NCI-H1436 treated with DMSO at 0.1 percent for 48 hours (cell line): ENCODE results near the gene PTCRA.
"Not testable (repeated sequence)": the region's sequence is repeated elsewhere in the genome, so short reads cannot be mapped to it uniquely, and the experiment has no call there.

Experiments
- DNase-seq: peaks from one replicate; lab custom pipeline; 2025; lab: John Stamatoyannopoulos, UW

PTCRA gene

DNA sequence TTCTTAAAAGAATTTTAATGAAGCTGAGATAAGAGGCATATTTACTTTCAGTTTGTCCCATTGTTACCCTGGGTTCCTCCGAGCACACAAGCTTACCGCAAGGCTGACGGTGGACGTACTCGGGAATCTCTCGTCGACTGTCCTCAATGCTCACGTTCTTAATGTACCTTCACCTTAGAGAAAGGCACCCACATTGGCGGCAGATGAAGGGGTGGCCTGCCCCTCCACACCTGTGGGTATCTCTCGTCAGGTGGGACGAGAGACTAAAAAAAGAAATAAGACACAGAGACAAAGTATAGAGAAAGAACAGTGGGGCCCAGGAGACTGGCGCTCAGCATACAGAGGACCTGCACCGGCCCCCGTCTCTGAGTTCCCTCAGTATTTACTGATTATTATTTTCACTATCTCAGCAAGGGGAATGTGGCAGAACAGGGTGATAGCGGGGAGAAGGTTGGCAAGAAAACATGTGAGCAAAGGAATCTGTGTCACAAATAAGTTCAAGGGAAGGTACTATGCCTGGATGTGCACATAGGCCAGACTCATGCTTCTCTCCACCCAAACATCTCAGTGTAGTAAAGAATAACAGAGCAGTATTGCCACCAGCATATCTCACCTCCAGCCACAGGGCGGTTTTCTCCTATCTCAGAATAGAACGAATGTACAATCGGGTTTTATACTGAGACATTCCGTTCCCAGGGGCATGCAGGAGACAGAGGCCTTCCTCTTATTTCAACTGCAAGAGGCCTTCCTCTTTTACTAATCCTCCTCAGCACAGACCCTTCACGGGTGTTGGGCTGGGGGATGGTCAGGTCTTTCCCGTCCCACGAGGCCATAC is 13.2 kb upstream of the PTCRA start:
- not testable (repeated sequence) for DNase-seq

DNA sequence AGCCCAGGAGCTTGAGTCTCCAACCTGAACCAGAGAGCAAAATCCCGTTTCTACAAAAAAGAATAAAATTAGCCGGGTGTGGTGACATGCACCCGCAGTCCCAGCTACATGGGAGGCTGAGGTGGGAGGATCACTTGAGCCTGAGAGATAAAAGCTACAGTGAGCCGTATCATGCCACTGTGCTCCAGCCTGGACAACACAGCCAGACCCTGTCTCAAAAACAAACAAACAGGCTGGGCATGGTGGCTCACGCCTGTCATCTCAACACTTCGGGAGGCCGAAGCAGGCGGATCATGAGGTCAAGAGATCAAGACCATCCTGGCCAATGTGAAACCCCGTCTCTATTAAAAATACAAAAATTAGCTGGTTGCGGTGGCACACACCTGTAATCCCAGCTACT is 11.4 kb upstream of the PTCRA start:
- DNase-seq: no peak

DNA sequence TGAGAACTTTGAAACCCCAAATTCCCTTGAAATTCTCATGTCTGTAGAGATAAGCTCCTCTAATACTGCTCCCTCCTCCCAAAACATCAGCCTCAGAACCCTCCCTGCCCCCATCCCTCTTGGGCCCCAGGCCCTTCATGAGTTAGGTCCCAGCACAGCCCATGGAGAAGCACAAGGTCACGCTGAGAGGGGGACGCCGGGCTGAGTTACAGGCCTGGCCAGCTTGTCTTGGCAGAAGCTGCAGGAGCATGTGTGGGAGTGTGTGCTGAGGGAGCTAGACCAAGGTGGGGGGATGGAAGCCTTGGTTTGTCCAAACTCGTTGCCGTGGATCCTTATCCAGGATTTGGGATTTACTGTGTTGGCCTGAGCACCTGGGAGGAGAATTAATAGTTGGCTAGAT is 8.5 kb upstream of the PTCRA start:
- no peak for DNase-seq

DNA sequence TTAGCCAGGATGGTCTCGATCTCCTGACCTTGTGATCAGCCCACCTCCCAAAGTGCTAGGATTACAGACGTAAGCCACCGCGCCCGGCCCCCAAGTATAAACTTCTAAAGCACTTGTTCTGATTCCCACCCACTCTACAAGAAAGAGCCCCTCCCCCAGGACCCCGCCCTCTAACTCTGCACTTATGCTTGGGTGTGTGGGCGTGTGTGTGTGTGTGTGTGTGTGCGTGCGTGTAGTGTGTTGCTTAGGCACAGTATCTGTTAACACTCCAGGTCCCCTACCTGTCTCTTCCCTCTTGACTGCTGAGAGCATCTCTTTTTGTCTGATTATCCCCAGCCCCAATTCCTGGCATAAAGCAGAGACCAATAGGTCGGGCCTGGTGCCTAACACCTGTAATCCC is 6.0 kb upstream of the PTCRA start:
- no peak for DNase-seq

DNA sequence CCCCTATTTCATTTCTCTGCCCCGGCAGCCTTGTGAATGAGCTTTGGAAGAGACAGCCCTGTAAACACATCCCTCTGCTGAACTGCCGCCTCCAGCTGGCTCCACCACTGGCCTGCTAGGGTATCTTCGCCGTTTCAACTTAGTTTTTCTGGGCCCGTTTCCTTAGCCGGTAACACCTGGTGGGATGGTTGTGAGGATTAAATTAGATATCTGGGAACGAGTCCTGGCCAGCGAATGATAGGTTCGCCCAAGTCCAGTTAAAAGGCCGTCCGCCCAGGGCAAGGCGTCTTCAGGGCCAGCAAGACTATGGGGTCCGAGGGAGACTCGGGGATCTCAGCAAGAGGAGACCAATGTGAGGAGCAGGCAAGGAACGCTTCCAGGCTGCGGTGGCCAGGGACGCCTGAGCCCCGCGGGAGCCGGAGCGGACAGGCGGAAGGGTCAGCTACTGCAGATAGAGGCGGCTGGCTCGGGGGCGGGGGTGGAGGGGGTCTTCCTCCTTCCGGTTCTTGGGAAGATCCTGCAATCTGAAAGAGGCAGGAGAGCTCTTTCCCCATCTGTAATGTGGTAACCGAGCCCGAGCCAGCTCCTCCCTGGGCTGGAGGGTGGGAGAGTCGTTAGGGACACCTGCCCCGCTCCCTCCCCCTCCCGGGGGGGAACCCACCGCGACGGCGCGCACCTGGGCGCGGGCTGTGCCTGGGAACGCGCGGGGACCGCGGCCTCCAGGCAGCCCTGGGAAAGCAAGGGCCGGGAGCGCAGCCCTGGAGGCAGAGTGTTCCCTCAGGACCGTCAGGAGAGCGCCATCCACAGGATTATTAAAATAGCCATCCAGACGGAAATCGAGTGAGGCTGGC is 4.5 kb upstream of the PTCRA start:
- no peak for DNase-seq

DNA sequence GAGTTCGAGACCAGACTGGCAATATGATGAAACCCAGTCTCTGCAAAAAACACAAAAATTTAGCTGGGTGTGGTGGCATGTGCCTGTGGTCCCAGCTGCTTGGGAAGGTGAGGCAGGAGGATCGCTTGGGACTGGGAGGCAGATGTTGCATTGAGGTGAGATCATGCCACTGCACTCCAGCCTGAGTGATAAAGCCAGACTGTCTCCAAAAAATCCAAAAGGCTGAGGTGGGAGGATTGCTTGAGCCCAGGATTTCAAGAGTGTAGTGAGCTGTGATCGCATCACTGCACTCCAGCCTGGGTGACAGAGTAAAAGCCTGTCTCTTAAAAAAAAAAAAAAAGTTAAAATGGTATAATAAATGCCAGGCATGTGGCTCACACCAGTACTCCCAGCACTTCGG is 1.3 kb upstream of the PTCRA start:
- no peak for DNase-seq

DNA sequence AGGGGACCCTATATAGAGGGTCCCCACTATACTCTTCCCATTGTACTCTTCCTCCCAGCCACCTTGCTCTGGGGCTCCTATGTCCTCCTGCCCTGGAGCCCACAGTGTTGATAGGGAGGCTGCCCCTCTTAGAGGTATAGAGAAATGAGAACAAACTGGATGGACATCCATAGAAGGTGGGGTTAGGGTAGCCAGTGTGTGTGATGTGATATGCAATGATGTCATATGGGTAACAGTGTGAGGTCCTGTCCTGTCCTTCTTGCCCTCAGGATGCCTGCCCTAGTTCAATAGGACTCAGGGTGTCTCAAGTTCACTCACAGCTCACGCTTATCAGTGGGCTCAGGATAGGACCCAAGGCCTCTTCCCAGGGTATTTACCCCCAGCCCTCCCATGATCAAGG is 435 bp downstream of the PTCRA start:
- no peak for DNase-seq

DNA sequence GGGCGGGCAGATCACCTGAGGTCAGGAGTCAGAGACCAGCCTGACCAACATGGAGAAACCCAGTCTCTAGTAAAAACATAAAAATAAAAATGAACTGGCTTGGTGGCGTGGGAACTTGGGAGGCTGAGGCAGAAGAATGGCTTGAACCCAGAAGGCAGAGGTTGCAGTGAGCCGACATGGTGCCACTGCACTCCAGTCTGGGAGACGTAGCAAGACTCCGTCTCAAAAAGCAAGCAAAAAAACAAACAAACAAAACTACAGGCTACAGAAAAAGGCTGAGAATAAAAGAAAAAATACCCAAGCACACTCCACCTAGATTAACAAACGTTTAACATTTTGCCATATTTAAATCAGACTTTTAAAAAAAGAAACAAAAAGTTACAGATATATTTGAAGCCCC is 5.9 kb downstream of the PTCRA start:
- no peak for DNase-seq

DNA sequence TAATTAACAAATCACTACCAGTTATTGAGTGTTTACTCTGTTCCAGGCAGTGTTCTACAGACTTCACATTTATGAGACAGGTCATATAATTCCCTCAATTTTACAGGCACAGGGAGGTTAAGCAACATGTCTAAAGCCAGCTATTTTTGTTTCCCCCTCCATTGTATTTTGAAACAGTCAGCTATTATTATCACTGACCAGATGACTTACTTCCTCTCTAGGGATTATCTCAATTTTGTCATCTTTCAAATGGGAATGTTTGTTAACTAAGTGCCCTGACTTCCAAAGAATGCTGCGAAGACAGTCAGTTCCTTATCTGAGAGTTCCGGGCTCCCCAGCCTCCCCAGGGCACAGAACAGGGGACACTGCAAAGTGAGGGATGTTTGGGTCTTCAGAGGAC is 7.8 kb downstream of the PTCRA start:
- DNase-seq: no peak

DNA sequence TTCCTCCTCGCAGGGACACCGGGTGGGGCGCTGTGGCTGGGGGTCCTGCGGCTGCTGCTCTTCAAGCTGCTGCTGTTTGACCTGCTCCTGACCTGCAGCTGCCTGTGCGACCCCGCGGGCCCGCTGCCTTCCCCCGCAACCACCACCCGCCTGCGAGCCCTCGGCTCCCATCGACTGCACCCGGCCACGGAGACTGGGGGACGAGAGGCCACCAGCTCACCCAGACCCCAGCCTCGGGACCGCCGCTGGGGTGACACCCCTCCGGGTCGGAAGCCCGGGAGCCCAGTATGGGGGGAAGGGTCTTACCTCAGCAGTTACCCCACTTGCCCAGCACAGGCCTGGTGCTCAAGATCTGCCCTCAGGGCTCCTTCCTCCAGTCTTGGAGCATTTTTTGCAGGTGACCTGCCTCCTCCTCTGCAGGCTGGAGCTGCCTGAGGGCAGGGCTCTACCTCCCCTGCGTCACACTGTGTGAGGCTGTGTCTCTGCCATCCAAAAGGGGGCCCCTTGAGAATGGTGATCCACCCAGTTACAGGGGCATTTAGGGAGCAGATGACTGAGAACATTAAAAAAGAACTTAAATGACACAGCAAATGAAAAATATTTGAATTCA is 9.5 kb downstream of the PTCRA start:
- no peak for DNase-seq

DNA sequence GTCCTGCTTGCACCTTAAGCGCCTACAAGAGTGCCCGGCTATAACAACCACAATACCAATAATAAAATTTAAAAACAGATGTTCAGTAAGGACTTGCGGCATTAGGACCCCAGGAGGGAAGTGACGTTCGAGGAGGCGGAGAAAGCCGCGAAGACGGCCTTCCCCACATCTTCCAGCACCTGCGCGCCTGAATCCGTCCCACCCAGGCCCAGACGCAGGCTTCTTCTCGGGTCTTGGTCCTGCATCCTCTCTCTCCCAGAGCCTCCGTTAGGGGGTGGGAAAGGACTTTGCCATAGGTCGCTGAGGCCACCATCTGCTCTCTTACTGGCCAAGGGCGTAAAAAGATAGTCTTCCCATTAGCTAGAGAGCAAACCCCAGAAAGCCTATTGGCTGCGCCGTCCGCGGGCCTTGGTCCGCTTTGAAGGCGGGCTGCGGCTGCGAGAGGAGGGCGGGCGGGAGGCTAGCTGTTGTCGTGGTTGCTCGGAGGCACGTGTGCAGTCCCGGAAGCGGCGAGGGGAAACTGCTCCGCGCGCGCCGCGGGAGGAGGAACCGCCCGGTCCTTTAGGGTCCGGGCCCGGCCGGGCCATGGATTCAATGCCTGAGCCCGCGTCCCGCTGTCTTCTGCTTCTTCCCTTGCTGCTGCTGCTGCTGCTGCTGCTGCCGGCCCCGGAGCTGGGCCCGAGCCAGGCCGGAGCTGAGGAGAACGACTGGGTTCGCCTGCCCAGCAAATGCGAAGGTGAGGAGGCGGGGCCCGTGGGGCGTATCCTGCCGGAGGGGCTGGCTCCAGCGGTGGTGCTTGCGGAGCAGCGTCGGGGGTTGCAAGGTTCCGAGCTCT is 13.3 kb downstream of the PTCRA start, which contains the start of gene CNPY3:
Gene CNPY3, plus strand, starts transcription at position 495 of the 835 bp plus-strand sequence. Its CDS starts 91 bp downstream, at position 586.
- peak; percentile 92 for DNase-seq

DNA sequence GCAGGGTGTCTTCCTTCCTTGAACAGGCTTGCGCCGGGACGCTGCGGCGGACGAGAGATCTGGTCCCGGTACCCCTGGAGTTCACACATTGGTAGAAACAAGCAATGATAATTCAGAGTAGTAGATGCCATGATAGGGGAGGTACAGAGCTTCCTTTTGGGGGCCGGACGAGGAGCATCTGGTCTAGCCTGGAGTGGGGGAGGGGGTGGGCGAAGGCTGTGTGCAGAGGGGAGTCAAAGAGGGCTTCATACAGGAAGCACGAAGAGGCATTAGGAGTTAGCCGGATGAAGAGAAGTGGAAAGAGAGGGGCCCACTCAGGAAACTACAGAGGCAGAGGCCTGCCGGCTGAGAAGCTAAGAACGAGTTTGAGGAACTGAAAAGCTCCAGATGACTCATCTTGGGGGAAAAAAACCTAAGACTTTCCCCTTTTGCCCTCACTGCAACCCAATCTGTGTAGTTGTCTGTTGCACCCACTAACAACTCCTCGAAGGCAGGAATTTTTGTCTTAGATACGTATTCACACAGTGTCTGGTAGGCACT is 14.0 kb downstream of the PTCRA start:
- no peak for DNase-seq

DNA sequence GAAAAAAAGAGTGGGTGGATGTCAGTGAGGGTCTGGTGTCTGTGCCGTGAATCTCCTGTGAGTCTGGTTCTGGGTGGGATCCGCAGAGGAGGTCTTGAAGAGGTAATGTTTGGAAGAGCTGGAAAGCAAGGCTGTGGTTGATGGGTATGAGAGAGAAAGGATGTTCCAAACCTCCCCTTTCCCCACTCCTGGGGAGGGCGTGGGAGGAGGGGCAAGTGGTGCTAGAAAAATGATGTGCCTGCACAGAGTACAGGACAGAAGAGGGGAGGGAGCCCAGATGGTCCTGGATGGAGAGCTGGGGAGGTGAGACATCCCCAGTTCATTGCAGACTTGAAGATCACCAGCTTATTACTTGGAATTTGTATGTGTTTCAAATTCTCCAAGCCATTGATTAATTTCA is 16.6 kb downstream of the PTCRA start:
- no peak for DNase-seq

DNA sequence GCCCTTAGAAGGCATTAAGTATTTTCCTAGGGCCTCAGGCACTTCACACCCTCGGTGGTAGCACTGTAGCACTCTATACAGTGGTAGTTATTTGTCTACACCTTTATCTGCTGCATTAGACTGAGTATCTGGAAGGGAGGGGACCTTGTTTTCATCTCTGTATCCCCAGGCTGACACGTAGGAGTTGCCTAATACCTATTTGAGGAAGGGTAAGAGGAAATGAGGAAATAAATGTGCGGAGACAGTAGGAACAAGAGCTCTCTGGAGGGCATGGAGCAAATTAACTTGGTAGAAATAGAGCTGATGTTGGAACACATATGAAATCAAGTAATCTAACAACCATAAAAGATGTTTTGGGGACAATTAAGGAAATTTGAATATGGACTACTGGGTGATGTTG is 17.4 kb downstream of the PTCRA start:
- DNase-seq: no peak

DNA sequence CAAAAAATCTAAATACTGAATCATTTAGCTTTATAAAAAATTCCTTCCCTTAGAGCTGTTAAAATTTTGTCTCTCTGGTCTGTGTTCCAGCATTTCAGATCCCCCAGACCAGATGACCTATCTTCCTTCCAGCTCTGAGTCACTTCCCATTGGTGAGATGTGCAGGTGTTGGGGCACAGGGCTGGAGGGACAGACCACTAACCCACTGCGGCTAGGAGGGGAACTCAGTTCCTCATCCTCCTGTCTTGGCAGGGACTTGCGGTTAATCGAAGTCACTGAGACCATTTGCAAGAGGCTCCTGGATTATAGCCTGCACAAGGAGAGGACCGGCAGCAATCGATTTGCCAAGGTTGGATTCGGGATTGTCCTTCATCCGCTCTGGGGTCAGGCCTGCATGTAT is 19.5 kb downstream of the PTCRA start:
- DNase-seq: no peak

DNA sequence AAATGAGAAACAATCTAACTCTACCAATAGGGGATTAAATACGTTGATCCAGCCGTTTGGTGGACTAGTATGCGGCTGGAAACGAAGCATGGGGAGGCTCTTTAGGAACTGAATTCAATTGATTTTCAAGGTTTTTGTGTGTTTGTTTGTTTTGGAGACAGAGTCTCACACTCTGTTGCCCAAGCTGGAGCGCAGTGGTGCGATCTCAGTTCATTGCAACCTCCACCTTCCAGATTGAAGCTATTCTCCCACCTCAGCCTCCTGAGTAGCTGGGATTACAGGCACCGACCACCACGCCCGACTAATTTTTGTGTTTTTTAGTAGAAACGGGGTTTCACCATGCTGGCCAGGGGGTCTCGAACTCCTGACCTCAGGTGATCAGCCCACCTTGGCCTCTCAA is 20.5 kb downstream of the PTCRA start:
- DNase-seq: no peak

DNA sequence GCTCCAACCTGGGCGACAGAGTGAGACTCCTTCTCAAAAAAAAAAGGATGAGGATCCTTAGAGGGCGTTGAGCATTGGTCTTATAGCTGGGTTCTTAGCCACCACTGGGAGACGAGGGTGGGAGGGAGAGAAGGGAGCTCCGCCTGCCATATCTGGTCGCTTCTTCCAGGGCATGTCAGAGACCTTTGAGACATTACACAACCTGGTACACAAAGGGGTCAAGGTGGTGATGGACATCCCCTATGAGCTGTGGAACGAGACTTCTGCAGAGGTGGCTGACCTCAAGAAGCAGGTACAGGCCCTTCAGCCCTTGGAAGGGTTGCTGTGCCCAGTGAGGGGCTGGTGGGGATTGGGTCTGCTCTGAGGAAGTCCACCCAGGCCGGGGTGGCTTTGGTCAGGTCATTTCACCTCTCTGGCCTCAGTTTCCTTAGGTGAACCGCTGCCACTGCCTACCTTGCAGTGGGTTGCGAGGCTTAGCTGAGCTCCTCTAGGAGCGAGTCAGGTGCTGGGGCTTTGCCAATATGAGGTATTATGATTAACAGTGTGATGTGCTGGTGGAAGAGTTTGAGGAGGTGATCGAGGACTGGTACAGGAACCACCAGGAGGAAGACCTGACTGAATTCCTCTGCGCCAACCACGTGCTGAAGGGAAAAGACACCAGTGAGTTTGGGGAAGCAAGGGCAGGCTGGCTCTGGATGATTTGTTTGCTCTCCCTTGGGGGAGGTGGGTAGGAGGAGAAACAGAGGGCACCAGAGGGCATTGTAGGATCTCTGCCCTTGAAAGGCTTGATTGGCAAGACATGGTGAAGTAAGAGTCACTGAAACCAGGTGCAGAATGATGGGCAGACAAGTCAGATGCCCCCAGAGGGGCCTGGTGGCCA is 21.9 kb downstream of the PTCRA start:
- DNase-seq: no peak

DNA sequence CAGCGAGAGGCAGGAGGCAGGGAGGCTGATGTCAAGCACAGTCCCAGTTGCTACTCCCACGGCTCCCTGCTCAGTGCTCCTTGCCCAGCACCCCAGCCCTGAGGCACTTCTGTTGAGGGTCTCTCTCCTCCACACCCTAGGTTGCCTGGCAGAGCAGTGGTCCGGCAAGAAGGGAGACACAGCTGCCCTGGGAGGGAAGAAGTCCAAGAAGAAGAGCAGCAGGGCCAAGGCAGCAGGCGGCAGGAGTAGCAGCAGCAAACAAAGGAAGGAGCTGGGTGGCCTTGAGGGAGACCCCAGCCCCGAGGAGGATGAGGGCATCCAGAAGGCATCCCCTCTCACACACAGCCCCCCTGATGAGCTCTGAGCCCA is 22.6 kb downstream of the PTCRA start:
- no peak for DNase-seq

DNA sequence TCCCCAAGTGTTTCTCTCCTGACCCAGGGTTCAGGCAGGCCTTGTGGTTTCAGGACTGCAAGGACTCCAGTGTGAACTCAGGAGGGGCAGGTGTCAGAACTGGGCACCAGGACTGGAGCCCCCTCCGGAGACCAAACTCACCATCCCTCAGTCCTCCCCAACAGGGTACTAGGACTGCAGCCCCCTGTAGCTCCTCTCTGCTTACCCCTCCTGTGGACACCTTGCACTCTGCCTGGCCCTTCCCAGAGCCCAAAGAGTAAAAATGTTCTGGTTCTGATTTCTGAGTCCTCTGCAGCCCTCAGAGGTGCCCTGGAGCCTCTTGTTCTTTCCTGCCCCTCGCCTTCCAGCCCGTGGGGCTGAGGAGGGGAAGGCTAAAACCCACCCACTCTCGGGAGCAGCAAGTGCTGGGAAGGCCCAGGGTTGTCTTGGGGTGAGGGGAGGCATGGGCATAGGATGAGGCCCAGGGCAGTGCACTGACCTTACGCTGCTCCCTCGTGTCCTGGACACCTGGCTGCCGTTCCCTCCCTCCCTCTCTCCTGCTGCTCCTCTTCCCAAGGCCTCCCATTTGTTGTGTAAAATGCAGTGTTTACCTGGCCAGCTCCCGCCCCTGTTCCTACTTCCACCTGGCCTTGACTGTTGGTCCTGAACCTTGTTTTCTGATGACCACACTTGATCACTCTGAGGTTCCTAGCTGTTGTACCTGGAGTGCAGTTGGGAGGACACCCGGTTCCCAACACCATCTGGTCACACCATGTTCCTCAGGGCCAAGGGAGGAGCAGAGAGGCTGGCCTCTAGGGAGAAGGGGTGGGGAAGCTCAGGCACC is 23.3 kb downstream of the PTCRA start:
- no peak for DNase-seq

DNA sequence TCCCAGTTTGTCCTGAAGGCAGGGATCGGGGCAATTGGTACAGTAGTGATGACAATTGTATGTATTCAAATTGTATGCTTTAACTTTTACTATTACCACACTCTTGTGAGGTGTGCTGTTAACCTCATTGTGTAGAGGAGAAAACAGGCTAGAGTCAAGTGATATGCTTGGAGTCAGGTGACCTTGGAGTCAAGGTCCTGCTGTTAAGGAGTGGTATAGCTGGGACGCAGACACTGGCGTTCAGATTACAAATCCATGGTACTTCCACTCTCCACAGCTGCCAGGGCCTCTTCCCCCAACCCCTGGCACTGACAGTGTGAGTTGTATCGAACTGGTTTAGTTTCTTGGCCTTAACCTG is 23.9 kb downstream of the PTCRA start:
- DNase-seq: no peak
